Measurements from ENCODE around the gene PARD3. TPM values are rescaled to one million over a fixed set of nuclear protein-coding genes. Genes with fewer than 3 reads are reported as not detected.

The PARD3 gene
- total and polyA plus RNA-seq, 2 experiments from 2014 or later, result 47.2 to 59.7 TPM

GRCh38 chr10:34078017-34078744 is 736.9 kb downstream of the PARD3 start:
- no peak overlapping the region for H3K4me2 ChIP-seq
- no peaks in the 10 kb centered on the region for H3K4me1 ChIP-seq (ENCODE audit: insufficient read depth)
- H4K20me1 ChIP-seq (ENCODE audit: insufficient read depth, poor library complexity, severe bottlenecking), result no peaks in the 10 kb centered on the region
- no peaks in the 10 kb centered on the region for H3K27me3 ChIP-seq
- TF ChIP-seq CTCF (IDR thresholded peaks at IDR 0.05; ENCODE audit: poor library complexity) (no peak), EZH2 (IDR thresholded peaks at IDR 0.05; ENCODE audit: borderline replicate concordance) (no peak), EZH2phosphoT487 (IDR thresholded peaks at IDR 0.05; ENCODE audit: low read depth, severe bottlenecking, unreplicated experiment) (no peak)
- no peak for DNase-seq (ENCODE audit: low spot score)
- no peaks in the 10 kb centered on the region for H3K9me3 ChIP-seq (ENCODE audit: low read depth)
- 83% methylated on average over 4 of the region's 4 CpGs for WGBS (ENCODE audit: low lambda C conversion rate, missing lambda C conversion rate)
- no peaks in the 10 kb centered on the region for H3K36me3 ChIP-seq (replicated peaks; ENCODE audit: insufficient read depth, low read depth)
- H3K9me2 ChIP-seq (replicated peaks; ENCODE audit: insufficient read depth), result no peaks in the 10 kb centered on the region
- no peak overlapping the region for H3K27ac ChIP-seq
- no peak overlapping the region for H2AFZ ChIP-seq
- no peaks in the 10 kb centered on the region for H3K79me2 ChIP-seq
- no peak overlapping the region for H3K4me3 ChIP-seq

- Histone ChIP-seq H3K27me3 (no peaks in the 10 kb centered on the region), H3K4me2 (no peak overlapping the region), H3K4me1 (ENCODE audit: insufficient read depth) (no peaks in the 10 kb centered on the region), H3K36me3 (replicated peaks; ENCODE audit: insufficient read depth, low read depth) (no peaks in the 10 kb centered on the region), H3K27ac (no peak overlapping the region), H3K79me2 (no peaks in the 10 kb centered on the region), H4K20me1 (ENCODE audit: insufficient read depth, poor library complexity, severe bottlenecking) (no peaks in the 10 kb centered on the region), H3K9me3 (ENCODE audit: low read depth) (no peaks in the 10 kb centered on the region), H3K9me2 (replicated peaks; ENCODE audit: insufficient read depth) (no peaks in the 10 kb centered on the region), H2AFZ (no peak overlapping the region), H3K4me3 (no peak overlapping the region)
- no peak for TF ChIP-seq CTCF (IDR thresholded peaks at IDR 0.05; ENCODE audit: poor library complexity)
- no peak for TF ChIP-seq EZH2 (IDR thresholded peaks at IDR 0.05; ENCODE audit: borderline replicate concordance)
- no peak for TF ChIP-seq EZH2phosphoT487 (IDR thresholded peaks at IDR 0.05; ENCODE audit: low read depth, severe bottlenecking, unreplicated experiment)
- no peak for DNase-seq (ENCODE audit: low spot score)
These were observed 738.7 kb downstream of the PARD3 start for GRCh38 chr10:34076443-34076842.

GRCh38 chr10:34075254-34075926 is 739.7 kb downstream of the PARD3 start:
- H3K27me3 ChIP-seq, result no peaks in the 10 kb centered on the region
- H3K79me2 ChIP-seq, result no peaks in the 10 kb centered on the region
- H3K4me3 ChIP-seq, result no peak overlapping the region
- no peaks in the 10 kb centered on the region for H4K20me1 ChIP-seq (ENCODE audit: insufficient read depth, poor library complexity, severe bottlenecking)
- no peaks in the 10 kb centered on the region for H3K9me3 ChIP-seq (ENCODE audit: low read depth)
- no peak for DNase-seq (ENCODE audit: low spot score)
- WGBS (ENCODE audit: low lambda C conversion rate, missing lambda C conversion rate), result 94% methylated on average over 6 of the region's 6 CpGs
- H3K27ac ChIP-seq, result no peak overlapping the region
- H3K4me1 ChIP-seq (ENCODE audit: insufficient read depth), result no peaks in the 10 kb centered on the region
- no peak overlapping the region for H2AFZ ChIP-seq
- no peak overlapping the region for H3K4me2 ChIP-seq
- no peaks in the 10 kb centered on the region for H3K9me2 ChIP-seq (replicated peaks; ENCODE audit: insufficient read depth)
- H3K36me3 ChIP-seq (replicated peaks; ENCODE audit: insufficient read depth, low read depth), result no peaks in the 10 kb centered on the region
- TF ChIP-seq CTCF (IDR thresholded peaks at IDR 0.05; ENCODE audit: poor library complexity) (no peak), EZH2phosphoT487 (IDR thresholded peaks at IDR 0.05; ENCODE audit: low read depth, severe bottlenecking, unreplicated experiment) (no peak), EZH2 (IDR thresholded peaks at IDR 0.05; ENCODE audit: borderline replicate concordance) (no peak)
